ENCODE measurements around the gene GLYR1. TPM values are rescaled to one million over a fixed set of nuclear protein-coding genes. Genes with fewer than 3 reads are reported as not detected.

Gene GLYR1
- total and polyA plus RNA-seq, 2 of the 4 experiments (the other 2 are of a cell fraction), result 26.0 to 54.2 TPM

GRCh38 chr16:4800290-4801041 lies 46.6 kb downstream of the GLYR1 start:
- Histone ChIP-seq H3K4ac (ENCODE audit: low read depth, low read length) (no peak overlapping the region), H3K4me3 (ENCODE audit: insufficient read depth, low read depth, low read length) (no peak overlapping the region), H3K56ac (ENCODE audit: extremely low read depth, insufficient read depth, low read length) (no peak overlapping the region), H2BK20ac (ENCODE audit: low read depth, low read length) (no peak overlapping the region), H3K4me2 (ENCODE audit: low read depth, low read length) (no peak overlapping the region), H3K9ac (ENCODE audit: low read depth, low read length) (no peak overlapping the region), H4K8ac (ENCODE audit: low read depth in 2 of 2, low read length in 2 of 2) (no peak overlapping the region), H2AK9ac (replicated peaks; ENCODE audit: low read depth, low read length, poor library complexity) (no peak overlapping the region), H4K5ac (ENCODE audit: low read depth, low read length) (no peak overlapping the region), H3K14ac (replicated peaks; ENCODE audit: low read depth, low read length) (no peak overlapping the region), H3K9me3 (ENCODE audit: control insufficient read depth, insufficient read depth, low read length) (no peaks in the 10 kb centered on the region), H3K23ac (ENCODE audit: low read depth, low read length) (no peak overlapping the region), H4K91ac (ENCODE audit: insufficient read depth, low read depth, low read length) (no peak overlapping the region), H3K18ac (ENCODE audit: low read depth, low read length) (no peak overlapping the region), H2AK5ac (ENCODE audit: low read depth, low read length) (no peak overlapping the region), H3K27ac (ENCODE audit: insufficient read depth, low read length) (no peak overlapping the region), H3K27me3 (ENCODE audit: control insufficient read depth, insufficient read depth, low read length) (no peaks in the 10 kb centered on the region), H2BK5ac (ENCODE audit: low read depth, low read length, poor library complexity, severe bottlenecking) (no peak overlapping the region), H3K9me1 (ENCODE audit: insufficient read depth, low read length) (no peaks in the 10 kb centered on the region), H2BK15ac (ENCODE audit: low read depth, low read length) (no peak overlapping the region), H3K36me3 (ENCODE audit: control insufficient read depth, insufficient read depth, low read length) (peaks cover 17% of the 10 kb centered on the region; the same call in 1 of the 2 replicates), H3K79me1 (ENCODE audit: low read depth in 1 of 2, low read length in 2 of 2) (peaks cover 0 to 7% of the 10 kb centered on the region in 2 experiments; a peak in 1 of 4 replicates), H2BK120ac (ENCODE audit: low read depth, low read length) (no peak overlapping the region), H3K4me1 (ENCODE audit: control insufficient read depth, insufficient read depth, low read length) (peaks cover 5% of the 10 kb centered on the region; the same call in 1 of the 2 replicates), H2AFZ (replicated peaks; ENCODE audit: low read length, poor library complexity) (no peak overlapping the region), H4K20me1 (ENCODE audit: insufficient read depth, low read length) (no peaks in the 10 kb centered on the region; the same call in 1 of the 2 replicates)
- BruUV-seq (replicated peaks), result no TSS peak
- DNase-seq, result no peak
- WGBS, 2 experiments (ENCODE audit: extremely low coverage in 2 of 2, insufficient read length in 1 of 2), result 82% methylated on average over 2 of the region's 17 CpGs; no CpG with 5 or more reads in 1 of the 2 experiments
- TF ChIP-seq SMC3 (IDR thresholded peaks at IDR 0.05; ENCODE audit: low read depth, low read length) (no peak), MAZ (IDR thresholded peaks at IDR 0.05; ENCODE audit: borderline replicate concordance, low read depth, low read length) (no peak), MXI1 (IDR thresholded peaks at IDR 0.05; ENCODE audit: borderline replicate concordance, low read depth, low read length) (no peak), RCOR1 (IDR thresholded peaks at IDR 0.05; ENCODE audit: insufficient replicate concordance, low read length) (no peak)
- in situ Hi-C loops (cut with MboI; ENCODE audit: low sequenced_read_pairs), result no loop called here
- ChIA-PET CTCF (no interaction called here), POLR2A (ENCODE audit: unreplicated experiment) (no interaction called here)
- intact Hi-C loops (cut with micrococcal nuclease), result loop anchor here (5.0 kb wide), 1 partner anchor 33 kb away; the partner anchor contains the start of gene ZNF500
- dilution Hi-C loops (cut with HindIII; ENCODE audit: low sequenced_read_pairs, unreplicated experiment), result no loop called here
- ATAC-seq (ENCODE audit: low read depth), result no peak
